ENCODE data around the gene CD44.

The CD44 gene

GRCh38 chr11:35160902-35161597 is 22.1 kb downstream of the CD44 start:
- DNase-seq, result no peak

- no peak for DNase-seq
Observed at GRCh38 chr11:35162745-35163144, 23.8 kb downstream of the CD44 start.

GRCh38 chr11:35163209-35163608 is 24.2 kb downstream of the CD44 start:
- DNase-seq, result no peak

GRCh38 chr11:35163702-35164496 is 24.9 kb downstream of the CD44 start:
- no peak for DNase-seq

- no peak for DNase-seq
Observed at GRCh38 chr11:35165030-35165422, 26.1 kb downstream of the CD44 start.

GRCh38 chr11:35165423-35166368 is 26.7 kb downstream of the CD44 start:
- no peak for DNase-seq

GRCh38 chr11:35166369-35167360 is 27.7 kb downstream of the CD44 start:
- DNase-seq, result peak; percentile 92

GRCh38 chr11:35167426-35167954 is 28.5 kb downstream of the CD44 start:
- DNase-seq, result no peak

GRCh38 chr11:35168671-35169070 is 29.7 kb downstream of the CD44 start:
- DNase-seq, result no peak

GRCh38 chr11:35169112-35169511 is 30.1 kb downstream of the CD44 start:
- no peak for DNase-seq

- DNase-seq, result no peak
Observed at GRCh38 chr11:35169754-35170153, 30.8 kb downstream of the CD44 start.

- no peak for DNase-seq
Observed at GRCh38 chr11:35170503-35170902, 31.5 kb downstream of the CD44 start.

- DNase-seq, result no peak
Observed at GRCh38 chr11:35171226-35171625, 32.3 kb downstream of the CD44 start.

- DNase-seq, result no peak
Observed at GRCh38 chr11:35173011-35173511, 34.1 kb downstream of the CD44 start.

- DNase-seq, result no peak
Observed at GRCh38 chr11:35173616-35174566, 34.9 kb downstream of the CD44 start.

- peak; percentile 54 for DNase-seq
Observed at GRCh38 chr11:35174666-35175065, 35.7 kb downstream of the CD44 start.

GRCh38 chr11:35177370-35177769 is 38.4 kb downstream of the CD44 start:
- DNase-seq, result no peak

- no peak for DNase-seq
Observed at GRCh38 chr11:35178067-35178805, 39.3 kb downstream of the CD44 start.

GRCh38 chr11:35178873-35179272 is 39.9 kb downstream of the CD44 start:
- DNase-seq, result no peak

All from amniotic stem cell (primary cell).